Measurements from ENCODE around the gene CAMK1G. TPM values are rescaled to one million over a fixed set of nuclear protein-coding genes. Genes with fewer than 3 reads are reported as not detected.

CAMK1G gene
- total and polyA plus RNA-seq, 9 of the 15 experiments (the other 6 are each of a cell fraction or from before 2014, with no cell fraction given), result not detected

- FAIRE-seq, result no peak
- intact Hi-C loops (cut with micrococcal nuclease), result no loop called here
- Histone ChIP-seq H4K20me1 (replicated peaks; ENCODE audit: control insufficient read depth, insufficient read depth, low read length) (no peaks in the 10 kb centered on the region), H3K4me2 (ENCODE audit: insufficient read depth, low read length) (no peak overlapping the region), H3K27me3 (ENCODE audit: control insufficient read depth in 2 of 2, insufficient read depth in 2 of 2, low read length in 2 of 2) (no peaks in the 10 kb centered on the region; a peak in 1 of 5 replicates), H3K9ac (ENCODE audit: insufficient read depth in 1 of 2, low read depth in 2 of 2, low read length in 2 of 2) (no peak overlapping the region), H3K4me1 (replicated peaks in 1 of 2; ENCODE audit: control insufficient read depth in 2 of 2, insufficient read depth in 2 of 2, low read length in 2 of 2) (no peaks in the 10 kb centered on the region), H3K27ac (ENCODE audit: extremely low read depth, low read depth, low read length) (no peak overlapping the region), H3K9me3 (replicated peaks; ENCODE audit: control insufficient read depth, insufficient read depth, low read depth, low read length) (no peaks in the 10 kb centered on the region), H3K79me2 (ENCODE audit: control insufficient read depth, insufficient read depth, low read length) (no peaks in the 10 kb centered on the region), H3K36me3 (ENCODE audit: control insufficient read depth, insufficient read depth, low read length) (no peaks in the 10 kb centered on the region), H3K9me1 (ENCODE audit: control insufficient read depth, insufficient read depth, low read length) (no peaks in the 10 kb centered on the region), H3K4me3 (no peak overlapping the region), H2AFZ (ENCODE audit: low read depth, low read length) (no peak overlapping the region)
- BruUV-seq (replicated peaks), result no TSS peak
- in situ Hi-C loops (cut with MboI), result no loop called here
- POLR2A ChIA-PET, result interaction anchor here (0.5 kb wide), 1 partner anchor 29 kb away, joined by 3 read pairs; no protein-coding TSS in a partner anchor
- DNase-seq (ENCODE audit: extremely low read depth in 1 of 4, low spot score in 3 of 4), result no peak
- no peak for ATAC-seq
- WGBS (ENCODE audit: insufficient coverage, low coverage, missing lambda C conversion rate), result 0% methylated on average over 3 of the region's 3 CpGs
- CTCF ChIA-PET (ENCODE audit: low intra/inter-chr PET ratio), result no interaction called here
- TF ChIP-seq ZKSCAN1 (IDR thresholded peaks at IDR 0.05; ENCODE audit: low read depth, low read length), result no peak
- TF ChIP-seq CREB3 (tag; conservative IDR thresholded peaks at IDR 0.05; ENCODE audit: low read depth), result no peak
- no peak for TF ChIP-seq MAFK (IDR thresholded peaks at IDR 0.05; ENCODE audit: low read length)
- TF ChIP-seq SMAD1 (IDR thresholded peaks at IDR 0.05; ENCODE audit: low read depth, low read length, partially characterized antibody), result no peak
- TF ChIP-seq SMARCB1 (IDR thresholded peaks at IDR 0.05; ENCODE audit: insufficient read length, low read depth), result no peak
- TF ChIP-seq MBD2 (IDR thresholded peaks at IDR 0.05; ENCODE audit: borderline replicate concordance, low read depth), result no peak
Observed at GRCh38 chr1:209547626-209548025, 35.9 kb upstream of the CAMK1G start.
